ENCODE results near the gene RAB11FIP3.

GRCh38 chr16:515175-515938 lies 89.9 kb downstream of the RAB11FIP3 start:
- TF ChIP-seq CTCF (conservative IDR thresholded peaks at IDR 0.05) (no peak), EZH2 (IDR thresholded peaks at IDR 0.05; ENCODE audit: low read depth) (no peak)

All from PC-9 (cell line).